Natural killer cell (primary cell): ENCODE results near the gene RIMKLB. TPM values are rescaled to one million over a fixed set of nuclear protein-coding genes. Genes with fewer than 3 reads are reported as not detected.
"Not testable (repeated sequence)": the region's sequence is repeated elsewhere in the genome, so short reads cannot be mapped to it uniquely, and the experiment has no call there.

Source experiments
- ATAC-seq, 3 donors: fragments of 150-1000 bp in 2 of 3; fragments of 200-7000 bp in 1 of 3; cut with Tn5 transposase; 1 replicate in 1 of 3; 2 replicates in 2 of 3; pipeline ENCODE4 v1.10.0; 2021; ENCODE audit warnings: mild to moderate bottlenecking in 2 of 3, moderate library complexity in 2 of 3
- DNase-seq, 2 donors: peaks; one replicate each; pipeline versions ENCODE4 v3.0.0 to v3.0.0-alpha.2; 2013 to 2021; ENCODE audit warnings: mixed read lengths in 1 of 2
- H3K27ac ChIP-seq: one replicate; pipeline ENCODE4 v1.5.1; 2013; ENCODE audit warnings: mild to moderate bottlenecking, low read length
- H3K27me3 ChIP-seq: one replicate; pipeline ENCODE4 v1.6.1; 2013; ENCODE audit warnings: low read length; ENCODE audit not compliant: control insufficient read depth, insufficient read depth
- H3K36me3 ChIP-seq: one replicate; pipeline ENCODE4 v1.6.1; 2013; ENCODE audit warnings: low read length; ENCODE audit not compliant: control insufficient read depth, insufficient read depth
- H3K4me1 ChIP-seq: one replicate; pipeline ENCODE4 v1.6.1; 2013; ENCODE audit warnings: low read length; ENCODE audit not compliant: control insufficient read depth, insufficient read depth
- H3K4me3 ChIP-seq: one replicate; pipeline ENCODE4 v1.5.1; 2013; ENCODE audit warnings: low read length
- H3K9me3 ChIP-seq: one replicate; pipeline ENCODE4 v1.6.1; 2013; ENCODE audit warnings: low read length; ENCODE audit not compliant: control insufficient read depth, insufficient read depth
- H3K27ac Mint-ChIP-seq, 2 donors: one replicate each; pipeline ENCODE4 v1.8.0; 2022; ENCODE audit warnings: mild to moderate bottlenecking in 2 of 2, mixed read lengths in 2 of 2, moderate library complexity in 1 of 2
- H3K27me3 Mint-ChIP-seq, 2 donors: one replicate each; pipeline ENCODE4 v1.8.0; 2022; ENCODE audit warnings: low read depth in 2 of 2, mixed read lengths in 2 of 2
- H3K36me3 Mint-ChIP-seq: one replicate; pipeline ENCODE4 v1.8.0; 2022; ENCODE audit warnings: mixed read lengths
- H3K4me1 Mint-ChIP-seq, 2 donors: one replicate each; pipeline ENCODE4 v1.8.0; 2022; ENCODE audit warnings: mixed read lengths in 2 of 2
- H3K4me3 Mint-ChIP-seq: one replicate; pipeline ENCODE4 v1.8.0; 2022; ENCODE audit warnings: mild to moderate bottlenecking, moderate library complexity, mixed read lengths
- H3K9me3 Mint-ChIP-seq, 2 donors: one replicate each; pipeline ENCODE4 v1.8.0; 2022; ENCODE audit warnings: mixed read lengths in 2 of 2
- CTCF ChIP-seq: fragments of 200-600 bp; IDR thresholded peaks from one replicate; pipeline ENCODE4 v1.8.0; 2022; ENCODE audit warnings: antibody characterized with exemption
- WGBS: methylation state at CpG from one replicate; pipeline ENCODE4 v1.1.7; 2013; ENCODE audit warnings: missing lambda C conversion rate; ENCODE audit not compliant: insufficient coverage; 5-methylcytosine and 5-hydroxymethylcytosine counted together
- intact Hi-C: fragments of 100-400 bp; cut with micrococcal nuclease; formaldehyde crosslinking; loops from one replicate; pipeline ENCODE4 v1.14.2; 2022
- total RNA-seq, 4 donors: library from RNA; stranded (reverse); fragments of 120-200 nt in 1 of 4; gene quantifications; one replicate each; pipeline versions ENCODE4 v1.2.3 to v1.2.4, GENCODE V29; 2013 to 2022

Gene RIMKLB
- total RNA-seq, 3 donors from 2014 or later (not counting 1 experiment from before 2014, with no cell fraction given) = 13.7 to 16.3 (median 15.4) TPM

GRCh38 chr12:8784290-8784888 lies 86.6 kb downstream of the RIMKLB start:
- DNase-seq (no peak), ATAC-seq (no peak)
- no peaks in the 10 kb centered on the region for H3K4me1 Mint-ChIP-seq
- no peak overlapping the region for H3K4me3 ChIP-seq
- H3K36me3 ChIP-seq = no peaks in the 10 kb centered on the region
- H3K27ac ChIP-seq = no peak overlapping the region
- H3K27me3 ChIP-seq = no peaks in the 10 kb centered on the region
- H3K4me3 Mint-ChIP-seq = no peak overlapping the region
- intact Hi-C loops = no loop called here
- H3K9me3 Mint-ChIP-seq = no peaks in the 10 kb centered on the region
- peaks cover 8% of the 10 kb centered on the region for H3K36me3 Mint-ChIP-seq
- H3K4me1 ChIP-seq = no peaks in the 10 kb centered on the region
- TF ChIP-seq CTCF = no peak
- H3K27me3 Mint-ChIP-seq = no peaks in the 10 kb centered on the region
- H3K27ac Mint-ChIP-seq = no peak overlapping the region
- H3K9me3 ChIP-seq = no peaks in the 10 kb centered on the region

- no peaks in the 10 kb centered on the region for H3K9me3 Mint-ChIP-seq
- ATAC-seq = no peak
- Histone ChIP-seq H3K36me3 (no peaks in the 10 kb centered on the region), H3K27ac (no peak overlapping the region), H3K4me3 (no peak overlapping the region), H3K9me3 (no peaks in the 10 kb centered on the region), H3K4me1 (no peaks in the 10 kb centered on the region), H3K27me3 (no peaks in the 10 kb centered on the region)
- no peaks in the 10 kb centered on the region for H3K27me3 Mint-ChIP-seq
- H3K36me3 Mint-ChIP-seq = peaks cover 8% of the 10 kb centered on the region
- intact Hi-C loops = no loop called here
- TF ChIP-seq CTCF = no peak
- 96% methylated on average over 3 of the region's 4 CpGs for WGBS
- H3K4me3 Mint-ChIP-seq = no peak overlapping the region
- H3K4me1 Mint-ChIP-seq = no peaks in the 10 kb centered on the region
- DNase-seq = no peak
- H3K27ac Mint-ChIP-seq = no peak overlapping the region
These were observed 87.7 kb downstream of the RIMKLB start for GRCh38 chr12:8785499-8785898.

- not testable (repeated sequence) for H3K27me3 ChIP-seq, H3K9me3 Mint-ChIP-seq, H3K9me3 ChIP-seq, DNase-seq, H3K4me3 ChIP-seq, H3K4me3 Mint-ChIP-seq, ATAC-seq, H3K27me3 Mint-ChIP-seq, H3K27ac Mint-ChIP-seq, H3K36me3 ChIP-seq, H3K36me3 Mint-ChIP-seq, H3K4me1 Mint-ChIP-seq, H3K4me1 ChIP-seq, H3K27ac ChIP-seq
- intact Hi-C loops = loop anchor here (1.0 kb wide), 1 partner anchor 9 kb away; no protein-coding TSS in a partner anchor
- WGBS = 97% methylated on average over 26 of the region's 28 CpGs
These were observed 89.4 kb downstream of the RIMKLB start for GRCh38 chr12:8787206-8787605.

GRCh38 chr12:8788706-8789105 lies 90.9 kb downstream of the RIMKLB start:
- DNase-seq, H3K9me3 Mint-ChIP-seq, H3K4me1 Mint-ChIP-seq, H3K27me3 ChIP-seq, H3K4me1 ChIP-seq, H3K27ac ChIP-seq, H3K27ac Mint-ChIP-seq, ATAC-seq, H3K9me3 ChIP-seq, H3K36me3 Mint-ChIP-seq, H3K36me3 ChIP-seq, H3K27me3 Mint-ChIP-seq, intact Hi-C loops: not testable (repeated sequence)
- 87% methylated on average over 13 of the region's 13 CpGs for WGBS
- peak overlapping the region; percentile 13 for H3K4me3 ChIP-seq
- peak overlapping the region; percentile 62 for H3K4me3 Mint-ChIP-seq

GRCh38 chr12:8789341-8790013 lies 91.7 kb downstream of the RIMKLB start:
- H3K27me3 Mint-ChIP-seq, H3K27ac Mint-ChIP-seq, intact Hi-C loops: not testable (repeated sequence)

GRCh38 chr12:8793226-8793625 lies 95.4 kb downstream of the RIMKLB start:
- DNase-seq, H3K27me3 ChIP-seq, H3K36me3 ChIP-seq, H3K4me3 ChIP-seq, H3K27ac Mint-ChIP-seq, ATAC-seq, H3K4me1 ChIP-seq, H3K36me3 Mint-ChIP-seq, H3K4me1 Mint-ChIP-seq, H3K27me3 Mint-ChIP-seq, H3K4me3 Mint-ChIP-seq, H3K9me3 Mint-ChIP-seq, H3K27ac ChIP-seq, H3K9me3 ChIP-seq, intact Hi-C loops: not testable (repeated sequence)
- 100% methylated on average over 2 of the region's 4 CpGs for WGBS

More at GRCh38 chr12:8789341-8790013, 91.7 kb downstream of the RIMKLB start:
- H3K4me3 Mint-ChIP-seq = peak overlapping the region; percentile 62
- not testable (repeated sequence) for H3K9me3 Mint-ChIP-seq, H3K27me3 ChIP-seq, H3K4me1 Mint-ChIP-seq, H3K36me3 ChIP-seq, DNase-seq, ATAC-seq, H3K36me3 Mint-ChIP-seq, H3K9me3 ChIP-seq, H3K4me1 ChIP-seq, H3K27ac ChIP-seq, H3K4me3 ChIP-seq
- WGBS = 87% methylated on average over 12 of the region's 13 CpGs
